GM10266 (cell line): ENCODE measurements around the gene CXCL6.

Source experiments
- DNase-seq: peaks from one replicate; pipeline ENCODE4 v3.0.0; 2012; ENCODE audit errors: extremely low spot score
- CTCF ChIP-seq: IDR thresholded peaks from 2 replicates; pipeline ENCODE4 v1.5.1; 2012; ENCODE audit warnings: mild to moderate bottlenecking, low read depth; ENCODE audit not compliant: control insufficient read depth, insufficient read depth; ENCODE audit errors: missing control alignments

CXCL6 gene

GRCh38 chr4:73850261-73850970 lies 13.9 kb downstream of the CXCL6 start:
- no peak for DNase-seq
- TF ChIP-seq CTCF = no peak

GRCh38 chr4:73851293-73851692 lies 14.8 kb downstream of the CXCL6 start:
- no peak for TF ChIP-seq CTCF
- no peak for DNase-seq

- no peak for TF ChIP-seq CTCF
- DNase-seq = no peak
Observed at GRCh38 chr4:73852771-73853170, 16.3 kb downstream of the CXCL6 start.

DNA sequence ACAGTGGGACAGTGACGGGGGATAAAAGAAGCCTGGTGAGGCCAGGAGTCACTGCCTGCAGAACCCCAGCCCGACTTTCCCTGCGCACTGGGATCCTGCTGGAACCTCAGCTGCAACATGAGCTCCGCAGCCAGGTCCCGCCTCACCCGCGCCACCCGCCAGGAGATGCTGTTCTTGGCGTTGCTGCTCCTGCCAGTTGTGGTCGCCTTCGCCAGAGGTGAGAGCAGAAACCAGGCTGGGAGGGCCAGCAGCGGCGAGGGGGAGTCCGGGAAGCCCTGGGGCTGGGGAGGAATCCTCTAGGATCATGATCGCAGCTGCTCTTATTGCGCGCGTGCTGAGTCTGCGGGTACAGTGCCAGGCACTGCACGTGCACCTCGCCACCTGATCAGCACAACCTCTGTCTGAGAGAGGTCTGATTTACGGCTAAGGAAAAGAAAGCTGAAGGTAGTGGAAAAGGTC lies 16.8 kb downstream of the CXCL6 start, which contains the start of gene PF4V1:
TSS of gene PF4V1 (plus strand) at position 51 of the 459 bp plus-strand sequence. CDS start at position 118, 67 bp downstream.
- DNase-seq = no peak
- TF ChIP-seq CTCF = no peak

DNA sequence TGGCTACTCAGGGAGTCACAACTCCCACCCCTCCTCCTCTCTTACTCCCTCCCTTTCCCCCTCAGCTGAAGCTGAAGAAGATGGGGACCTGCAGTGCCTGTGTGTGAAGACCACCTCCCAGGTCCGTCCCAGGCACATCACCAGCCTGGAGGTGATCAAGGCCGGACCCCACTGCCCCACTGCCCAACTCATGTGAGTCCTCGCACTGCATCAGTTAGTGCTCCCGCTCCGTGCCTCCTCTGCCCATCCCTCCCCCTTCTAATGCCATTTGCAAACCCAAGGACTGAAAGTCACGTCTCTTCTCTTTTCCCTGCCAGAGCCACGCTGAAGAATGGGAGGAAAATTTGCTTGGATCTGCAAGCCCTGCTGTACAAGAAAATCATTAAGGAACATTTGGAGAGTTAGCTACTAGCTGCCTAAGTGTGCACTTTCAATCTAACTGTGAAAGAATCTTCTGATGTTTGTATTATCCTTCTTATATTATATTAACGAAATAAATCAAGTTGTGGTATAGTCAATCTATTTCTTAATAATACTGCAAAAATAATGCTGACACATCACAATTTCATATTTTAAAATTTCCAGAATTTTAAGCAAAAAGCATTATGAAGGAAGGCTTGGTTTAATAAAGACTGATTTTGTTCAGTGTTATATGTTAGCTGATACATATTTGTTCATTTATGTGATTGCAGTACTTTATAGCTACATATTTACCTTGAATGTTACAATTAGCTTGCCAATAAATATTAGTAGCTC lies 17.4 kb downstream of the CXCL6 start:
- DNase-seq = no peak
- no peak for TF ChIP-seq CTCF

DNA sequence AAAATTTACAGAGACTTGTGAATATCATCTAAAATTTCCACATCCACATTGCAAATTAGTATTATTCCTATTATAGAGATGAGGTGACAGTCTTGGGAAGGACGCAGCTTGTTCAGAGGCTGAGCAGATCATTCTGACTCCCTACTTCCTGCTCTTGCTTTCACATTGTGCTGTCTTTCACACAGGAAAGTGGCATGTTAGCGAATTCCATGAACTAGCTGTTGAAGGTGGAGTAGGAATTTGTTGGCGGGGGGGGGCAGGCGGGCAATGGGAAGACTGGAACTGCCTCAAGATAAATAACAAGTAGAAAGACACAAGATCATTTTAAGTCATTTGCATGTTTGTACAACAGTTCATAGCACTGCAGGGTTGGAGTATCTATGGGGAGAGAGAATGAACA lies 18.9 kb downstream of the CXCL6 start:
- DNase-seq = no peak
- TF ChIP-seq CTCF = no peak

DNA sequence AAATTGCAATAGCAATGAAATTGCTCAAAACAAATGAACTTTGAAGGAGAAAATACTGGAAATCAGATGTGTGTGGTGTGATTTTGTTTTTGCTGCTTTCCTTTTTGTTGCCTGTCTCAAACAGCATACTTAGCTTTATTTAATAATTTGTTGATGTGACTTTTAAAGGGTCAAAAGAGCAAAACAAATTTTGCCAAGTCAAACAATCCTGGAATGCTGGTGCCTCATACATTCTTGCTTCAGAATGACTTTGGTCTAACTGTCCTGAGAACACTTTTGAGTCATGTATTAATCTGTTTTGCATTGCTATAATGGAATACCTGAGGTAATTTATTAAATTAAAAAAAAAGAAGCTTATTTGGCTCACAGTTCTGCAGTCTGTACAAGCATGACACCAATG lies 20.0 kb downstream of the CXCL6 start:
- no peak for TF ChIP-seq CTCF
- DNase-seq = no peak
